ENCODE measurements around the gene ASCC3.
A peak's percentile ranks its signal among the peaks of the same experiment; 100 is the strongest.

Gene ASCC3

DNA sequence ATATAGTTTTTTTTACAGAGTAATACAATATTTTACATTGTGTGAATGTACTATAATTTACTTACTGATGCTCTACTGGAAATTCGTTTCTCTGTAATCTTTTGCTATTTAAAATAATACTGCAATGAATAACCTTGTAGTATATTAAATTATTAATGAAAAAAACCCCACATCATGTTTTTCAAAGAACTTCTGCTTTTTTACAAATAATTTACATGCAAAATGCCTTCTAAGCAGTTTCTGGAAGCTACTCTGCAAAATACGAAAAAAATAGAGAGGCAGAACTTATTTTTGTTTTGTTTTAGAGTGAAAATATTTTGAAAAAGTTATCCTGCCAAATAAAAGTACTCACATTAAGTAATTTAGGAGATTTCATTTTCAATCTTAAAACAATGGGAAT lies 250.6 kb downstream of the ASCC3 start:
- H3K4me1 ChIP-seq (ENCODE audit: insufficient read depth, poor library complexity, severe bottlenecking), result peaks cover 8% of the 10 kb centered on the region
- no peak overlapping the region for H3K4me3 ChIP-seq (ENCODE audit: severe bottlenecking)
- H3K9me3 ChIP-seq (ENCODE audit: severe bottlenecking), result no peaks in the 10 kb centered on the region
- H3K27me3 ChIP-seq (ENCODE audit: insufficient read depth, poor library complexity, severe bottlenecking), result no peaks in the 10 kb centered on the region
- ATAC-seq (ENCODE audit: low read depth) (no peak), DNase-seq (ENCODE audit: low spot score) (no peak)
- no peak overlapping the region for H3K27ac ChIP-seq (ENCODE audit: poor library complexity, severe bottlenecking)
- TF ChIP-seq, protein P1, sequence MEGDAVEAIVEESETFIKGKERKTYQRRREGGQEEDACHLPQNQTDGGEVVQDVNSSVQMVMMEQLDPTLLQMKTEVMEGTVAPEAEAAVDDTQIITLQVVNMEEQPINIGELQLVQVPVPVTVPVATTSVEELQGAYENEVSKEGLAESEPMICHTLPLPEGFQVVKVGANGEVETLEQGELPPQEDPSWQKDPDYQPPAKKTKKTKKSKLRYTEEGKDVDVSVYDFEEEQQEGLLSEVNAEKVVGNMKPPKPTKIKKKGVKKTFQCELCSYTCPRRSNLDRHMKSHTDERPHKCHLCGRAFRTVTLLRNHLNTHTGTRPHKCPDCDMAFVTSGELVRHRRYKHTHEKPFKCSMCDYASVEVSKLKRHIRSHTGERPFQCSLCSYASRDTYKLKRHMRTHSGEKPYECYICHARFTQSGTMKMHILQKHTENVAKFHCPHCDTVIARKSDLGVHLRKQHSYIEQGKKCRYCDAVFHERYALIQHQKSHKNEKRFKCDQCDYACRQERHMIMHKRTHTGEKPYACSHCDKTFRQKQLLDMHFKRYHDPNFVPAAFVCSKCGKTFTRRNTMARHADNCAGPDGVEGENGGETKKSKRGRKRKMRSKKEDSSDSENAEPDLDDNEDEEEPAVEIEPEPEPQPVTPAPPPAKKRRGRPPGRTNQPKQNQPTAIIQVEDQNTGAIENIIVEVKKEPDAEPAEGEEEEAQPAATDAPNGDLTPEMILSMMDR (IDR thresholded peaks at IDR 0.05; ENCODE audit: poor library complexity, severe bottlenecking), result no peak
- peaks cover 35% of the 10 kb centered on the region for H3K36me3 ChIP-seq (ENCODE audit: low read depth)

DNA sequence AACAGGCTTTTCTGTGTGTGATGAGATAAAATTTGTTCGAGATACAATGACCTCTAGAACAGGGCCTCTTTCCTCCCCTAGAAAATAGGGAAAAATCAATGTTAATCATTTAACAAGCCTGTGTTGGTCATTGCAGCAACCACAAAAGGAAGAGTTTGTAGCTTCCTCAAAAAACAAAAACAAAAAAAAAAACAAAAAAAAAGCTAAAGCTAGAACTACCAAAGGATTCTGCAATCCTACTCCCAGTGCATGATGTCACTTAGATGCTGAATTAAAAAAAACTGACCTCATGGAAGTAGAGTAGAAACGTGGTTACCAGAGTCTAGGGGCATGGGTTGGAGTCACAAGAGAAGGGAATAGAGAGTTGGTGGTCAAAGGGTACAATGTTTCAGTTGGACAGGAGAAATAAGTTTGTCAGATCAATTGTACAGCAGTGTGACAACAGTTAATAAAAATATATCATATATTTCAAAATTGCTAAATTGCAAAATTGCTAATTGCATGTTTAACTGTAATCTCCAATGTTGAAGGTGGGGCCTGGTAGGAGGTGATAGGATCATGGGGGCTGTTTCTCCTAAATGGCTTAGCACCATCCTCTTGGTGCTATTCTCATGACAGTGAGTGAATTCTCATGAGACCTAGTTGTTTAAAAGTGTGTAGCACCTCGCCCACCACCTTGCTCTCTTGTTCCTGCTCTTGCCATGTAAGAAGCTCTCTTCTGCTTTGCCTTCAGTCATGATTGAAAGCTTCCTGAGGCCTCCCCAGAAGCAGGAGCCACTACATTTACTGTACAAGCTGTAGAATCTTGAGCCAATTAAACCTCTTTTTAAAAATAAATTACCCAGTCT lies 253.0 kb downstream of the ASCC3 start:
- TF ChIP-seq, protein P1 (IDR thresholded peaks at IDR 0.05; ENCODE audit: poor library complexity, severe bottlenecking), result no peak
- Histone ChIP-seq H3K27ac (ENCODE audit: poor library complexity, severe bottlenecking) (no peak overlapping the region), H3K27me3 (ENCODE audit: insufficient read depth, poor library complexity, severe bottlenecking) (no peaks in the 10 kb centered on the region), H3K9me3 (ENCODE audit: severe bottlenecking) (no peaks in the 10 kb centered on the region), H3K4me3 (ENCODE audit: severe bottlenecking) (no peak overlapping the region), H3K4me1 (ENCODE audit: insufficient read depth, poor library complexity, severe bottlenecking) (peaks cover 10% of the 10 kb centered on the region), H3K36me3 (ENCODE audit: low read depth) (peaks cover 46% of the 10 kb centered on the region)
- DNase-seq (ENCODE audit: low spot score) (no peak), ATAC-seq (ENCODE audit: low read depth) (no peak)

DNA sequence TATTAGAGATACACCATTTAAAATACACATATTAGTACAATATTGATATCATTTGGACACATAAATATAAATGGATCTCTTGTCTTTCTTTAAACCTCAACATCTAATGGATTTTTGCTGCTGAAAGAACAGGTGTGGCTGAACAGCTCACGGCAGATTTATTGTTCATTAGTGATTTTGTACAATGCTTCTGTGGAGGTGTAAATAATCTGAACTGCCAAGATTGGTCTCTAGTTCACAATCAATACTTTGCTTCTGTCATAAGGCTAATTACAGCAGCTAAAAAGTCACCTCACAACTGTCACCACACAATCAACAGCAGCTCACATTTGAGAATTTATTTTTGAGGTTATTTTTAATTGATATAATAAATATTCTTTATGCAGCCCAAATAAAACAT lies 254.4 kb downstream of the ASCC3 start:
- peaks cover 11% of the 10 kb centered on the region for H3K4me1 ChIP-seq (ENCODE audit: insufficient read depth, poor library complexity, severe bottlenecking)
- H3K27ac ChIP-seq (ENCODE audit: poor library complexity, severe bottlenecking), result no peak overlapping the region
- H3K4me3 ChIP-seq (ENCODE audit: severe bottlenecking), result no peak overlapping the region
- H3K9me3 ChIP-seq (ENCODE audit: severe bottlenecking), result no peaks in the 10 kb centered on the region
- H3K36me3 ChIP-seq (ENCODE audit: low read depth), result peaks cover 57% of the 10 kb centered on the region
- ATAC-seq (ENCODE audit: low read depth) (no peak), DNase-seq (ENCODE audit: low spot score) (no peak)
- TF ChIP-seq, protein P1 (IDR thresholded peaks at IDR 0.05; ENCODE audit: poor library complexity, severe bottlenecking), result no peak
- H3K27me3 ChIP-seq (ENCODE audit: insufficient read depth, poor library complexity, severe bottlenecking), result no peaks in the 10 kb centered on the region

DNA sequence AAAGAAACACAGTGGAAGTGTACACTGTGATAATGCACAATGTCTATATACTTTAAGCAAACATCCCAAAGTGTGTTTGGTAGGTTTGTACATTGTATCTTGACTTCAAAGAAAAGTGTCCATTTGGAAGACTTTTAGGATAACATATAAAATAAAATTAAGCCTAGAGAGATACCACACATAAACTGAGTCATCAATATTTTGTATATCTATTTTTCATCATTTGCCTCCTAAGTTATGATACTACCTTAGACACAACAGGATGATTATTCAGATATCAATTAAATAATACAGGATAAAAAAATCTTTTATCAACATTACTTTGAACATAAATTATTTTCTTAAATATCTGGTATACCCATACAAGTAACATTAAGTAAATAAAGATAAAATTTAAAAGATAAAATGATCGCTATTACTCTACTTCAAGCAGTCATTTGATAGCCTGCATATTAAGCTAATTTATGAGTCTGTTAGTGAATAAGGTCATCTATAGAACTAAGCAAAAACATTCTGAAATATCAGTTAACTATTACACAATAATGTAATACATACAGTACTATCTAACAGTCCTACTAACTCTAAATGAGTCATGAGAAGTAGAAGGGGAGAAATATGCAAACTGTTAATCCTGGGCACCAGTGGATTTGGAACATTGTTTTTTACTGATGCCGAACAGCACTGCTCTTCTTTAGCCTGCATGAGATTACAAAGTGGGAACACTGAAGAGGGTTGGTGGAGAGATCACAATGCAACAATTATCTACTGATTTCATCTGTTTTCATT lies 258.0 kb downstream of the ASCC3 start:
- Histone ChIP-seq H3K9me3 (ENCODE audit: severe bottlenecking) (peaks cover 3% of the 10 kb centered on the region), H3K4me3 (ENCODE audit: severe bottlenecking) (no peak overlapping the region), H3K27ac (ENCODE audit: poor library complexity, severe bottlenecking) (no peak overlapping the region), H3K27me3 (ENCODE audit: insufficient read depth, poor library complexity, severe bottlenecking) (no peaks in the 10 kb centered on the region), H3K4me1 (ENCODE audit: insufficient read depth, poor library complexity, severe bottlenecking) (peaks cover 33% of the 10 kb centered on the region), H3K36me3 (ENCODE audit: low read depth) (peaks cover 54% of the 10 kb centered on the region)
- TF ChIP-seq, protein P1 (IDR thresholded peaks at IDR 0.05; ENCODE audit: poor library complexity, severe bottlenecking), result no peak
- no peak for DNase-seq (ENCODE audit: low spot score)
- peak; percentile 84 for ATAC-seq (ENCODE audit: low read depth)
